ENCODE results near the gene TMEM150A. TPM values are rescaled to one million over a fixed set of nuclear protein-coding genes. Genes with fewer than 3 reads are reported as not detected.
"Not testable (repeated sequence)": the region's sequence is repeated elsewhere in the genome, so short reads cannot be mapped to it uniquely, and the experiment has no call there.

The TMEM150A gene
- total RNA-seq, 1 donor from 2014 or later, result 15.0 TPM

DNA sequence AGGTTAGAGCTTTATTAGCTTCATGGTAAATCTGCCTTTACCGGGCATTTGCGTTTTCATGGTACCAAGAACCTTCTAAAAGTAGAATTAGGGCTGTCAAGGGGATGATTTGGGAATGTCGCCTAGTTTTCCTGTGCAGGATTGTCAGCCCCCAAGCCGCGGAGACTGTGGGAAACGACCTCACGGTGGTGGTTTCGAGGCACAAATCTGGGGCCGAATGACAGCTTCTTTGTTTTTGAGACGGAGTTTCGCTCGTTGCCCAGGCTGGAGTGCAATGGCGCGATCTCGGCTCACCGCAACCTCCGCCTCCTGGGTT is 12.9 kb upstream of the TMEM150A start:
- H3K27ac Mint-ChIP-seq, result peak overlapping the region; percentile 92
- POLR2A ChIA-PET, result interaction anchor here (0.6 to 1.9 kb wide), 9 partner anchors 8 to 287 kb away, joined by 3 to 15 read pairs (median 4); partner anchors contain the start of genes GGCX, MAT2A, RNF181 and TMEM150A
- intact Hi-C loops (cut with micrococcal nuclease), result loop anchor here (5.0 kb wide), 3 partner anchors 288 to 827 kb away; partner anchors contain the start of genes KDM3A, POLR1A, PTCD3 and TGOLN2

DNA sequence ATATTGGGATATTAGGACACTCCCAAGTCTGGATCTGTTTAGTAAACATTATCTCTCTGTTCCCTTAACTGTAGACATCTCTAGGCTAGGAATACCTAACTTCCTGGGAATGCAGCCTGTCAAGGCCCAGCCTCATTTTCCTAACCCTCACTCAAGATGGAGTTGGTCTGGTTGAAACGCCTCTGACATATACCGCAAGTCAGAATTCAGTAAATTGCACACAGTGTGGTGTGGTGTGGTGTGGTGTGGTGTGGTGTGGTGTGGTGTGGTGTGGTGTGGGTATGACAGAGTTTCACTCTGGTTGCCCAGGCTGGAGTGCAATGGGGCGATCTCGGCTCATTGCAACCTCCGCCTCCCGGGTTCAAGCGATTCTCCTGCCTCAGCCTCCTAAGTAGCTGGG is 12.3 kb upstream of the TMEM150A start:
- ChIA-PET POLR2A (interaction anchor here (0.6 to 1.9 kb wide), 4 partner anchors 12 to 600 kb away, joined by 3 to 15 read pairs (median 5); partner anchors contain the start of gene TMEM150A), CTCF (interaction anchor here (1.3 kb wide), 1 partner anchor 8 kb away, joined by 3 read pairs; no protein-coding TSS in a partner anchor)
- H3K27me3 Mint-ChIP-seq; ATAC-seq (ENCODE audit: low read depth); H3K9me3 Mint-ChIP-seq; H3K4me3 Mint-ChIP-seq; DNase-seq: not testable (repeated sequence)
- peaks cover 46% of the 10 kb centered on the region for H3K4me1 Mint-ChIP-seq
- peaks cover 25% of the 10 kb centered on the region for H3K36me3 Mint-ChIP-seq (ENCODE audit: low read depth)
- peak overlapping the region; percentile 30 for H3K27ac Mint-ChIP-seq
- intact Hi-C loops (cut with micrococcal nuclease), result loop anchor here (5.0 kb wide), 4 partner anchors 287 to 828 kb away; partner anchors contain the start of genes IMMT, KDM3A, MRPL35 and POLR1A

More for the DNA sequence above, 12.9 kb upstream of the TMEM150A start:
- CTCF ChIA-PET, result interaction anchor here (1.3 kb wide), 1 partner anchor 9 kb away, joined by 3 read pairs; no protein-coding TSS in a partner anchor
- peaks cover 21% of the 10 kb centered on the region for H3K36me3 Mint-ChIP-seq (ENCODE audit: low read depth)
- H3K9me3 Mint-ChIP-seq, result no peaks in the 10 kb centered on the region
- TF ChIP-seq, protein P1, sequence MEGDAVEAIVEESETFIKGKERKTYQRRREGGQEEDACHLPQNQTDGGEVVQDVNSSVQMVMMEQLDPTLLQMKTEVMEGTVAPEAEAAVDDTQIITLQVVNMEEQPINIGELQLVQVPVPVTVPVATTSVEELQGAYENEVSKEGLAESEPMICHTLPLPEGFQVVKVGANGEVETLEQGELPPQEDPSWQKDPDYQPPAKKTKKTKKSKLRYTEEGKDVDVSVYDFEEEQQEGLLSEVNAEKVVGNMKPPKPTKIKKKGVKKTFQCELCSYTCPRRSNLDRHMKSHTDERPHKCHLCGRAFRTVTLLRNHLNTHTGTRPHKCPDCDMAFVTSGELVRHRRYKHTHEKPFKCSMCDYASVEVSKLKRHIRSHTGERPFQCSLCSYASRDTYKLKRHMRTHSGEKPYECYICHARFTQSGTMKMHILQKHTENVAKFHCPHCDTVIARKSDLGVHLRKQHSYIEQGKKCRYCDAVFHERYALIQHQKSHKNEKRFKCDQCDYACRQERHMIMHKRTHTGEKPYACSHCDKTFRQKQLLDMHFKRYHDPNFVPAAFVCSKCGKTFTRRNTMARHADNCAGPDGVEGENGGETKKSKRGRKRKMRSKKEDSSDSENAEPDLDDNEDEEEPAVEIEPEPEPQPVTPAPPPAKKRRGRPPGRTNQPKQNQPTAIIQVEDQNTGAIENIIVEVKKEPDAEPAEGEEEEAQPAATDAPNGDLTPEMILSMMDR (IDR thresholded peaks at IDR 0.05), result no peak
- H3K4me1 Mint-ChIP-seq, result peaks cover 41% of the 10 kb centered on the region
- peak overlapping the region; percentile 96 for H3K4me3 Mint-ChIP-seq
- no peak for ATAC-seq (ENCODE audit: low read depth)
- no peaks in the 10 kb centered on the region for H3K27me3 Mint-ChIP-seq
- no peak for DNase-seq

DNA sequence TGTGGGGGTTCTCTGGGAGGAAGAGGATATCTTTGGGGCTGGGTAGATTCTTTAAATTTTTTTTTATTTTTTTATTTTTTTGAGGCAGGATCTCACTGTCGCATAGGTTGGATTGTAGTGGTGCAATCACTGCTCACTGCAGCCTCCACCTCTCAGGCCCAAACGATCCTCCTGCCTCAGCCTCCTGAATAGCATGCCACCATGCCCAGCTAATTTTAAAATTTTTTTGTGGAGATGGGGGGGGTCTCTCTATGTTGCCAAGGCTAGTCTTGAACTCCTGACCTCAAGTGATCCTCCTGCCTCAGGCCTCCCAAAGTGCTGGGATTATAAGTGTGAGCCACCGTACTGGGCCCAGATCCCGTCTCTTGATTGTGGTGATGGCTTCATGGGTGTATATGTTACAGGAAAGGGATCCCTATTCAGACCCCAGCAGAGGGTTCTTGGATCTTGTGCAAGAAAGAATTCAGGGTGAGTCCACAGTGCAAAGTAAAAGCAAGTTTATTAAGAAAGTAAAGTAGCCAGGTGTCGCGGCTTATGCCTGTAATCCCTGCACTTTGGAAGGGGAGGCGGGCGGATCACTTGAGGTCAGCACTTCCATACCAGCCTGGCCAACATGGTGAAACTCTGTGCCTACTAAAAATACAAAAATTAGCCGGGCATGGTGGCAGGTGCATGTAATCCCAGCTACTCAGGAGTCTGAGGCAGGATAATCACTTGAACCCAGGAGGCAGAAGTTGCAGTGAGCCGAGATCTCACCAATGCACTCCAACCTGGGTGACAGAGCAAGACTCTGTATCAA is 11.4 kb upstream of the TMEM150A start:
- POLR2A ChIA-PET, result interaction anchor here (0.6 to 3.3 kb wide), 4 partner anchors 12 to 601 kb away, joined by 3 to 28 read pairs (median 6); partner anchors contain the start of genes MAT2A and TMEM150A
- TF ChIP-seq, protein P1 (IDR thresholded peaks at IDR 0.05), result no peak
- CTCF ChIA-PET, result no interaction called here
- Mint-ChIP-seq H3K4me1 (peaks cover 45% of the 10 kb centered on the region), H3K27me3 (no peaks in the 10 kb centered on the region), H3K36me3 (ENCODE audit: low read depth) (peaks cover 23% of the 10 kb centered on the region), H3K4me3 (no peak overlapping the region), H3K9me3 (no peaks in the 10 kb centered on the region), H3K27ac (no peak overlapping the region)
- intact Hi-C loops (cut with micrococcal nuclease), result loop anchor here (5.0 kb wide), 1 partner anchor 583 kb away; the partner anchor contains the start of genes IMMT and MRPL35
- DNase-seq, result no peak
- no peak for ATAC-seq (ENCODE audit: low read depth)

DNA sequence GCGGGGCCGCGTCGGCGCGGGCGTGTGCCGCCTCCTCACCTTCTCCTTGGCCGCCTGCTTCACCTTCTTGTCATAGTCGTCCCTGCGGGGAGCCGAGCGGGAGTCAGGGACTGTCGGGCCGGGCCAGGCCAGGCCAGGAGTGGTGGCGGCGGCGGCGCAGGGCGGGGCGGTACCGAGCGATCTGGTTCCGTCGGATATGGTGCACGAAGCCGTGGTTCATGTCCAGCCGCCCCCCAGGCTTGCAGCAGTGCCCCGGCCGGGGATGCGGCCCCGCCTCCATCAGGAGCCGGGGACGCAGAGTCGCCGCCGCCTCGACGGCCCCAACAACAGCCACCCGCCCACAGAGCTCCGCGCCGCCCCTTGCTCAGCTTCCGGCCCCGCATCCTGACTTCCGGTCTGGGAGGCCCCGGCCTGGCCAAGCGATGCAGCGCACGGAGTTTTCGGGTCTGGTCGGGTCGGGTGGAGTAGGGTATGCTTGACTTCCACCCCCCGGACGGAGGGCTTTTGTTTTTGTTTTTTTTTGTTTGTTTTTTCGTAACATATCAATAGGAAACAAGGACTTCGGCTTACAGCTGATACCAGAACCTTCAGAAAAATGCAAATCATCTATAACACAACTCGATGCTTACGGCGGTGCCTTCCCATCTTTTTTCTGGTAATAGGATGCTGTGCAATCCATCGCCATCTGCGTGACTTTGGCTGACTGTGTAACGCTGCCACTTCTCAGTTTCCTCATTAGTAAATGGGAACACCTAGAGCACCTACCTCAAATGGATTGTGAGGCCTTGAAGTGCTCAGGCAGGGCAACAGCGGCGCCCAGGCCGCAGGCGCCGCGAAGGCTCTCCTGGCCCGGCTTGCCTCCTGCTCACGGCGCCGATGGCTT is 9.4 kb upstream of the TMEM150A start, which contains the start of gene C2orf68:
C2orf68 (minus strand) TSS at position 362 of the 883 bp plus-strand sequence; CDS start at position 280, 82 bp downstream.
- CTCF ChIA-PET, result interaction anchor here (1.0 to 1.5 kb wide), 3 partner anchors 17 to 60 kb away, joined by 3 to 8 read pairs (median 4); no protein-coding TSS in a partner anchor
- peaks cover 32% of the 10 kb centered on the region for H3K36me3 Mint-ChIP-seq (ENCODE audit: low read depth)
- H3K4me1 Mint-ChIP-seq, result peaks cover 39% of the 10 kb centered on the region
- no peaks in the 10 kb centered on the region for H3K27me3 Mint-ChIP-seq
- peak within 1 kb of the TSS; percentile 91 for H3K27ac Mint-ChIP-seq
- TF ChIP-seq, protein P1 (IDR thresholded peaks at IDR 0.05), result no peak
- H3K9me3 Mint-ChIP-seq, result no peaks in the 10 kb centered on the region
- DNase-seq (peak; percentile 81), ATAC-seq (ENCODE audit: low read depth) (peak; percentile 73)
- POLR2A ChIA-PET, result interaction anchor here (0.7 to 3.3 kb wide), 17 partner anchors 10 to 428 kb away, joined by 3 to 28 read pairs (median 6); partner anchors contain the start of genes ELMOD3, GGCX, MAT2A and RETSAT
- H3K4me3 Mint-ChIP-seq, result peak within 1 kb of the TSS; percentile 98
- intact Hi-C loops (cut with micrococcal nuclease), result loop anchor here (1.0 to 5.0 kb wide), 3 partner anchors 10 to 585 kb away; partner anchors contain the start of genes GGCX, IMMT, MRPL35 and TMEM150A
